ENCODE data around the gene TMEM107. TPM values are rescaled to one million over a fixed set of nuclear protein-coding genes. Genes with fewer than 3 reads are reported as not detected.

The TMEM107 gene
- total RNA-seq, 1 donor from 2014 or later, result 17.5 TPM

GRCh38 chr17:8162233-8162996 lies 13.8 kb downstream of the TMEM107 start, which contains the start of gene VAMP2:
Gene VAMP2, minus strand, starts transcription at chr17:8162948. Its CDS starts 69 bp downstream, at chr17:8162879.
- peak; percentile 80 for DNase-seq

- DNase-seq, result no peak
Observed at GRCh38 chr17:8161289-8162232, 14.6 kb downstream of the TMEM107 start.

DNA sequence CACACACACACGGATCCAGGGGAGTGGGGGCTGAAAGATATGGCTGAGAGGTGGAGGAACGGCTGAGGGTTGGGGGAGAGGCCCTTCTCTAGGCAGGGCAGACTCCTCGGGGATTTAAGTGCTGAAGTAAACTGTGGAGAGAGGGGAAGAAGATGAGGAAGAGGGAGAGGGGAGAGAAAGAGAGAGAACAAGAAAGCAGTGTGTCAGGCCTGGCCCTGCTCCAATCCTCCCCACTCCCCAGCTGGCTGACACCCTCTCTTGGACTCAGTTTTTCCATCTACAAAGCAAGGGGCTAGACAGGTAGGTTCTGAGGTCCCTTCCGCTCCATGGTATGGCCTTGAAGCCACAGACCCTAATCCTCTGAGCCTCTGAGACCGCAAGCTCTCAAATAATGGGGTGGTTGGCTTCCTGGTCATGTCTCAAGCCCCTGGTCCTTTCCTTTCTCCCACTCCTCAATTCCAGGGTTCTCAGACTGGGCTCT lies 15.4 kb downstream of the TMEM107 start:
- DNase-seq, result no peak

DNA sequence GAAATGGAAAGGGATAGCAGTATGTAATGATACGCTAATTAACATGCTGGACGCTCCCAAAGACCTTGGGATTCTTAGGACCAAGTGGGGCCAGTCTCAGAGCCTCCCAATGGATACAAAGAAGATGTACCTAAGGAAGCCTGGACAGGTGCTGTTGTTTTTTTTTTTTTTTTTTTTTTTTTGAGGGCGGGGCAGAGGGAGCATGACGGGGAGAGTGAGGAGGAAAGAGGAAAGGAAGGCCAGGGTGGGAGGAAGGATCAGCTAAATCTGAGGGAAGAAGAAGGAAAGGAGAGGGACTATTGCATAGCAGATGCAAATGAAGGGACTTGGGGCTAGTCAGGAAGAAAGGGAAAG lies 16.0 kb downstream of the TMEM107 start:
- no peak for DNase-seq

DNA sequence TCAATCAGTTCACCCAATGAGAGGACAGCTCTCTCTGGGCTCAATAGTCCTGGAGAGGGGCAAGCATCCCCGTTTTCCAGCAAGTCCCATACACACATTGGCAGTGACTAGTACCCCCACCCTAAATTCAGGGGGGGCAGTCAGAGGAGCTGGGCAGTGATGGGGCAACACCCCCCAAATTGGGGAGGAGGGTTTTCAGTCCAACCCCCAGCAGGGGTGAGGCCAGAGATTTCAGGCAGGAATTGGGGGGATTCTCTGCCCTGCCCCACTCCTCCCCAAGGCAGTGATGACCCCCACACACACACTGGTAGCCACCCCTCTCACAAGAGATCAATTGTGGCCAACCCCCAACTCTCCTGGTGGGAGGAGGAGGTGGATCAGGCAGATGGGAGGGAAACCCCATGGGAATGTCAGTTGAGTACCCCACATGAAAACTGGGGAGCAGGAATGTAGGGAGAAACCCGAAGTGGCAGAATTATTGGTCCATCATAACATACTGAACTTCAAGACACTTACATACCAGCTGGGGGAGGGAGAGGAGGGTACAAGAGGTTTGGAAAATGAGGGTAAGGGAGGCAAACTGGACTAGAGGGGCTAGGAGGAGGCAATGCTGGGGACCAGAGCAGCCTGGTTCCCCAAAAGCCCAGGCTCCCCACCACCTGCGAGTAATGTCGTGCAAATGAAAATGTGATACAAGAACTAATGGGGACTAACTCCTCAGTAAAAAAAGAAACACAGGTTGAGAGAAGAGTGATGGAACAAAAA lies 16.5 kb downstream of the TMEM107 start:
- no peak for DNase-seq

GRCh38 chr17:8159032-8159400 lies 17.2 kb downstream of the TMEM107 start:
- DNase-seq, result no peak

DNA sequence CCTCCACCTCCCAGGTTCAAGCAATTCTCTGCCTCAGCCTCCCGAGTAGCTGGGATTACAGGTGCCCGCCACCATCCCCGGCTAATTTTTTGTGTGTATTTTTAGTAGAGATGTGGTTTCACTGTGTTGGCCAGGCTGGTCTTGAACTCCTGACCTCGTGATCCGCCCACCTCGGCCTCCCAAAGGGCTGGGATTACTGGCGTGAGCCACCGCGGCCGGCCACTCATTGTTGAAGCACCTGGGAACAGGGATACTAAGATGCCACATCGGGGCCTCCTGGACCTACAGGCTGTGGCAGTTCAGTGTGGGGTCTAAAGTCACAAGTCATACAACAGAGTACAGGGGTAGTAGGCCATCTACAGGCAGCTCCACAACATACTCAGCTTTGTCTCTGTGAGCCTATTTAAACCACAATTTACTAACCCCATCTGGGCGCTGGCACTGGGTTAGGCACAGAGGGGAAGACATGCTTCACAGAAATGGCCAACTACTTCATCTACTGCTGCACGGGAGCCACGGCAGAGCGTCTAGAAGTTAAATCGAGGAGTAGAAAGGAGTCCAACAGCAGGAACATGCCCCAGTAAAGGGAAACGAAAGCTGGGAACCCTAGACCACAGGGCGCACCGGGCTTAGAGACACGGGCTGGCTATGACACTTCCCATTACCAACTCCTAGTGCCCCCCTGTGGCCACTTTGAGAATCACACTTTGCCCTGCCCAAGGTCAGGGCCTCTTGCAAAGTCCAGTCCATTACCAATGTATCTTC lies 17.7 kb downstream of the TMEM107 start:
- peak; percentile 96 for DNase-seq

DNA sequence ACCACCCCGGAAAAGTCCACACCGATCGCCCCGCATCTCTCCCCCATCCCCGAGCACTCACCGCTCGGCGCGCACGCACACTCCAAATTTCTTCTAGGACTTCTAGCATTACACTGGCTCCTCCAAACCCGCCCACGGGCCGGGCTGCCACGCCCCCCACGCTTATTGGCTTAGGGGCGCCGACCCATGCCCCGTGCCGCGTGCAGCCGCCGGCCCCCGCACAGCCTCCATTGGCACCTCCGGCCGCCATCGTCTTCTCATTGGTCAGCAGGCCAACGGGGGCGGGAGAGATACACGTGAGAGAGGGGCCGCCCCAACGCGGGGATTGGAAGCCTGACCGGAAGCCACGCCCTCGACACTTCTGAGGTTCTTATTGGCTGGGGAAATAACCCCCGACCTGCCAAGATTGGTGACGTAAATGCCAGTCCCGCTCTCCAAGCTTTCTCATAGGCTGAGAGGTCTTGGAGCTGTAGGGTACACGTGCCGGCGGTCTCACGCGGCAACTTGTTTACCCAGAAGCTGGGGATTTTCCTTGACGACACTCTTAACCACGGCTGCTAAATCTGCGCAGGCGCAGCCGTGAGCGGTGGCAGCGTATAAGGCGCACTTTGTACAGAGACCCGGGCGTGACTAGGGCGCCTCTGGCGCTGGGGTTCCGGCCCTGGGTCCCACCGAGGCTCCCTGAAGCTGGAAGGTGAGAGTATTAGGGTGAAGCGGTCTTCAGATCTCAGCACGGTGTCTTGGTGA lies 19.8 kb downstream of the TMEM107 start:
- peak; percentile 100 for DNase-seq

- no peak for DNase-seq
Observed at GRCh38 chr17:8155996-8156245, 20.3 kb downstream of the TMEM107 start.

GRCh38 chr17:8155231-8155995 lies 20.8 kb downstream of the TMEM107 start:
- no peak for DNase-seq

- DNase-seq, result no peak
Observed at GRCh38 chr17:8154608-8155155, 21.5 kb downstream of the TMEM107 start.

- DNase-seq, result peak; percentile 99
Observed at GRCh38 chr17:8153957-8154607, 22.1 kb downstream of the TMEM107 start.

- DNase-seq, result peak; percentile 97
Observed at GRCh38 chr17:8153525-8153956, 22.6 kb downstream of the TMEM107 start.

- DNase-seq, result no peak
Observed at GRCh38 chr17:8153031-8153451, 23.1 kb downstream of the TMEM107 start.

DNA sequence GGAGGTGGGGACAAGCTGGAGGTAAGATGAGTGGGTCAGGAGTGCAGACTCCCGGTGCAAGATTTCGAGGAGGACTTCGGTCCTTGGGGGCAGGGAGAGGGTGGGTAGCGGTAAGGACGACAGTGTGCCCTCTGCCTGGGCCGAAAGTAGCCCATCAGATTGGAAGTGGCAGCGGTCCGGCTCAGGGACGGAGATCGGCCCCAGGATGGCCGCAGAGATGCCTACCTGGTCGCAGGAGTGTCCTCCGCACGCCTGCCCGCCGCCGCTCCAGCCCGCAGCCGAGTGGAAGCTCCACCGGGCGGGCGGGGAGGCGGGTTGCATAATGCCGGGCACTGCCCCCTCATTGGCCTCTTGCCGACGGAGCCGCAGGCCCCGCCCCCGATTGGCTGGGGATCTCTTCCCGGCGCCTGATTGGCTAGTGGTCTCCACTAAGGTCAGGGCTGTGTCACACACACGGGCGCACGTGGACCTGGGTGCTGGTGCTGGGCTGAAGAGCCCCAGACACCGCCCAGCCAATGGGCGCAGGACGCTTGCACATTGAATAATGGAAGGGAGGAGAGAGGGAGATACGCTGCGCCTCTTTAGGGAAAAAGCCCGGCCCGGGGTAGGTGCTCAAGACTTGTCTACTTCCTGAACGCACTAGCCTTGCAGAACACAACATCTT lies 23.9 kb downstream of the TMEM107 start, which contains the start of gene PER1:
Gene PER1, minus strand, starts transcription at position 293 of the 664 bp plus-strand sequence. CDS start 1,698 bp downstream, outside the sequence.
- DNase-seq, result peak; percentile 95

DNA sequence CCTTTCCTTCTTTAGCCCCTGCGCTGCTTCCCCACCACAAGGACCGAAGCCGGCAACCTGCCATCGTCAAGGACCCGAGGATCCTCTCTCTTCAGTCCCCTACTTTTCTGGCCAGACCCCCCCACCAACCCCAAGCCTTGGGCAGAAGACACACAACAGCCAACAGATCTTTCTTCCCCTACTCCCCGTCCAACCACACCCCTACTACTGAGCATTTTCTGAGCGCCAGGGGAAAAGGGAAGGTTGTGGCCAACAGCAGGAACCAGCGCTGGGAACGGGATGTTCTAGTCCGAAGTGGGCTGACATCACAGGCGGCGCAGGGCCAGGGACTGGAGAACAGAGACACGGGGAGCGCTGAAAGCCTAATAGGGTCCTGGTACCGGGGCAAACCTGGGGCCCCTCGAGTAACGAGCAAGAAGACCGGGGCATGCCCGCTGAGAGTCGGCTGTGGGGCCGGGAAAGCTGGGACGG lies 24.5 kb downstream of the TMEM107 start:
- DNase-seq, result peak; percentile 74

DNA sequence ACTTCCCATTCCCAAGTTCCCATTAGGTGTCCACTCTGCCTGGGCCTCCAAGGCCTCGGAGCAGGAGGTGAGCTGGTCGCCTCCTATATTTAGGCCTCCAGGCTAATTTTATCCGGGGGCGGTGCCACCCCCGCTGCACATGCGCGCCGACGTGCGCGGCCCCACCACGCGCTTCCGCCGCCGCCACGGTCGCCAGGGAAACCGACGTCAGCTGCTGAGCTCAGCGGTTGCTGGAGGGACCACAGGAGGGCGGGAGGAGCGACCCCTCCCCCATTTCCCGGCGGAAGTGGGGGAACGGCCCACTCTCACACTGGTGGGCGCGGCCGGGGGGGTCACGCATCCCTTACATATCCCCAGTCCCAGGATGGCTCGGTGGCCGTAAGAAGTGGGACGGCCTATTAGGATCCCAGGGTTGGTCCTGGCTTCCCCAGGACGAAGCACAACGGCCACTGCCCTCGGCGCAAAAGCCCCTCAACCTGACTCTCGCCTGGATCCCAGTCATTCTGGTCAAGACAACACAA lies 25.0 kb downstream of the TMEM107 start:
- DNase-seq, result peak; percentile 95
